A549 (cell line): ENCODE measurements around the gene CTBP1.

Experiments used
- HOXB13 ChIP-seq: fragments of 250-450 bp; sonication (Bioruptor Pico); IDR thresholded peaks from 2 replicates; pipeline ENCODE4 v1.5.0; 2020; ENCODE audit warnings: low read depth, mild to moderate bottlenecking, moderate library complexity
- REST ChIP-seq: fragments of 200-600 bp; sonication (generic); IDR thresholded peaks from 2 replicates; pipeline ENCODE4 v1.6.1; 2016; ENCODE audit warnings: antibody characterized with exemption, mild to moderate bottlenecking, moderate library complexity

GRCh38 chr4:1164040-1164439, 84.9 kb downstream of the CTBP1 start:
- TF ChIP-seq REST (no peak), HOXB13 (no peak)
